Left renal pelvis (tissue), 4 donors: Measurements from ENCODE around the gene TAF6L. TPM values are rescaled to one million over a fixed set of nuclear protein-coding genes. Genes with fewer than 3 reads are reported as not detected.
"Not testable (repeated sequence)": the region's sequence is repeated elsewhere in the genome, so short reads cannot be mapped to it uniquely, and the experiment has no call there.

ENCODE experiments used
- DNase-seq, 4 donors: peaks; one replicate each; pipeline ENCODE4 v3.0.0-alpha.2; 2013; ENCODE audit warnings: low read depth in 4 of 4, low spot score in 3 of 4
- polyA plus RNA-seq, 4 donors: library from polyadenylated mRNA; unstranded; fragments of 120-200 nt; gene quantifications; one replicate each; pipeline ENCODE4 v1.2.1, GENCODE V29; 2013; ENCODE audit not compliant: insufficient read length in 4 of 4

Gene TAF6L
- 10 to 100 TPM; 19.8 to 43.2 (median 26.6) TPM for polyA plus RNA-seq

GRCh38 chr11:62771144-62772021 is at the start of gene TAF6L:
Gene TAF6L (plus strand): TSS chr11:62771396. CDS start chr11:62775784, 4,388 bp downstream.
- peak; percentile 90 to 95 (median 94) for DNase-seq

- no peak for DNase-seq
Measured at GRCh38 chr11:62721994-62722393, 49.2 kb upstream of the TAF6L start.

DNA sequence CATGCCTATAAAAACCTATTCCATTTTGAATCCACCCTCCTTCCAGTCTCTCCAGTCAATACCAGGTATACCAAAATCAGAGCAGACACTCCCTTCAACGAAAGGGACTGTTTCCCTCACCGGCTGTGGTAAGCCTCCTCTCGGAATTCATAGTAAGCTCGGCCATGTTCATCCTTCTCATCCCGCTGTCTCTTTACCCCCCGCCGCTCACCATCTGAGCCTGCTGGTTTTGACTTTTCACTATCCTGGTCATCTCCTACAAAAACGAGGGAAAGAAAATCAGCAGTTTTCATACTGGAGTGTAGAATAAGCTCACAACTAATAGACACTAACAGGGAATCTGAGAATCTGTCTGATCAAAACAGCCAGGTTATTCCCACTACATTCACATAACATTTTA is 47.0 kb upstream of the TAF6L start:
- no peak for DNase-seq

DNA sequence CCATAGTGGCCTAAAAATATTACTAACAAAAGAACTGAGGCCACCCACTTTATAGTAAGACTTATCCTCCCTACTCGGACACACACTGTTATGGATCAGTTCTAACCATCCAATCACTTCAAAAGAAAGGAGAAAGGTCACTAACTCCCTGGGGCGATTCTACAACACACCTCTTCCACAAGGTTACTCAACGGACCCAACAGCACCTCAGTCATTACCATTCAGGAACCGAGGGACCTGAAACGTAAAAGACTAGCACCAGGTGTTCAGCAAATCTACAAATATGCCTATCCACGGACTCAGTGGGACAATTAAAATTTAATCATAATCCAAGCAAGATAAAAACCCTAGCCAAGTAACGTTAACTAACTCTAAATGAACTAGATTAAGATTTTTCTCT is 45.5 kb upstream of the TAF6L start:
- no peak for DNase-seq

GRCh38 chr11:62726156-62726914 is 44.9 kb upstream of the TAF6L start:
- no peak for DNase-seq

GRCh38 chr11:62726915-62727164 is 44.4 kb upstream of the TAF6L start:
- no peak for DNase-seq

DNA sequence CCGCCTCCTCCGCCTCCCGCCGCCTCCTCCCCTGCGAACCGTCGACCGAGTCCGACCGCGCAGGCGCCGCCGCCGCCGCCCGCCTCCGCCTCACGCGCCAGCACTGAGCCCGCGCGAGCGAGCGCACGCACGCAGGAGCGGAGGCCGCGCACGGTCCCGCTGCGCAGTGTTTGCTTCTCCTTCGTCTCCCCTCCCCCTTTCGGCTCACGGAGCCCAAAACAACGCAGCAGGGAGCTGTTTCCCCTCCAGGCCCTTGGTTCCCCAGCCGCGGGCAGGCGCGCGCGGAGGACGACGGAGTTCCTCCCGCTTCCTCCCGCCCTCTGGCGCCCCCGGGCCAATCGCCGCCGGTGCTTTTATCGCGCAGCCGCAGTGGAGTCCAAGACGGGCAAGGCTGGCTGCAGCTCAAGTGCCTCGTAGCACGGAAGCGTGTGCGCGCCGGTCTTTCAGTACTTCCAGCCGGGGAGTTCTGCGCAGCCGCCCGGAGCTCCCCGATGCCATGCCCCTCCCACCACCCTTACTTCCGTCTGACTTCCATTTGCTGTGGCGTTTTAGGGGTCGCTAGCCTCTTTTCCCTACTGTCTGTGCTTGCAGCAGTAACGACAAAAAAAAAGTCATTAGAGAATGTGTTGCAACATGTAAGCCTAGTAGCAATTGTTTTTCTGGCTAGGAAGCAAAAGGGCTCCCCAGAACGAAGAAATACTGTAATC is 43.9 kb upstream of the TAF6L start, which contains the start of gene HNRNPUL2:
Gene HNRNPUL2, minus strand, starts transcription at position 293 of the 707 bp plus-strand sequence. CDS start 301 bp downstream, outside the sequence.
- DNase-seq, result peak; percentile 93 to 98 (median 98)

DNA sequence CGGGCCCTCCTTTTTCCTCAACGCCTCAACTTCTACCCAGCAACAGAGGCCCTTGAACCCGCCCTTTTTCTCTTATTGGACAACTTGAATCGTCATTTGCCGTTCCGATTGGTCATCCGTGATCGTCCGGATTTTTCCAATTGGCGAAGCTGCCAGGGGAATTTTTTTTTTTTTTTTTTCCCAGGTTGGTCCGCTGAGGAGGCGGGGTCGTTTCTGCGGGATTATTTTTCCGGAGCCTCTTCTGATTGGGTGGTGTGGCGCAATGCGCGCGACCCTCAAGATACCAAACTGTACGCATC is 43.4 kb upstream of the TAF6L start:
- peak; percentile 97 to 99 (median 98) for DNase-seq

DNA sequence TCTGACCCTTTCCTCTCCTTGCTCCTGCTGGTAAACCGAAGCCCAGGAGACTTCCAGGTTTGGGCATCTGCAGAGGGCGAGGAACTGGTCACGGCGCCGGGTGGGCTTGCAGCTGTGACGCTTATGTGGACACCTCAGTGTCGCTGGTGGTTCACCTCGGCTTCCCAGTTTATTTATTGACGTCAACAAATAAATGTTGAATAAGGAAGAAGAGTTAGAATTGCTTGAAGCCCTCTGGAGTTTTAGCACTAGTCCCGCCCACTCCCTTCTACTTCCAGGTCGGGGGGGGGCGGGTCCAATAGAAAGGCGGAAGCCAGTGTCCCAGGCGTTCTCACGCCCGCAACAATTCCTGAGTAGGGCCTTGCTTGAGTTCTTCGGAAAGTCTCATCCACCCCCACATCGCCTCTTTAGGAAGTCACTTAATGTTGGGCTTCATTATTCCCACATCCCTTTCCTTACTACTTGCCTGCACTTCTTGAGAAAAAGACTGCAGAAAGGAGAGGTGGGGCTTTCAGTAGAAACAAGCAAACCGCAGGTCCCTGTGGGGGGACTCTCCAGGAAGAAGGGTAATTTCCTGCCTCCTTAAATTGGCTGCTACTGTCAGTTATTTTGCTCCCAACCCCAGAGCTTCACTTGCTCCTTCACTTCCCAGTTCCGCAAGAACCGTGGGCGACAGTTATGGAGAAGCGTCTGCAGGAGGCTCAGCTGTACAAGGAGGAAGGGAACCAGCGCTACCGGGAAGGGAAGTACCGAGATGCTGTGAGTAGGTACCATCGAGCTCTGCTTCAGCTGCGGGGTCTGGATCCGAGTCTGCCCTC is 42.8 kb upstream of the TAF6L start, which contains the start of gene TTC9C:
Gene TTC9C, plus strand, starts transcription at position 316 of the 818 bp plus-strand sequence. Its CDS starts 363 bp downstream, at position 679.
- DNase-seq, result peak in 2 of 4 donors; percentile 77 to 81

GRCh38 chr11:62730076-62730475 is 41.1 kb upstream of the TAF6L start:
- not testable (repeated sequence) for DNase-seq

GRCh38 chr11:62732830-62733229 is 38.4 kb upstream of the TAF6L start:
- no peak for DNase-seq

- DNase-seq, result no peak
Measured at GRCh38 chr11:62737196-62737595, 34.0 kb upstream of the TAF6L start.

DNA sequence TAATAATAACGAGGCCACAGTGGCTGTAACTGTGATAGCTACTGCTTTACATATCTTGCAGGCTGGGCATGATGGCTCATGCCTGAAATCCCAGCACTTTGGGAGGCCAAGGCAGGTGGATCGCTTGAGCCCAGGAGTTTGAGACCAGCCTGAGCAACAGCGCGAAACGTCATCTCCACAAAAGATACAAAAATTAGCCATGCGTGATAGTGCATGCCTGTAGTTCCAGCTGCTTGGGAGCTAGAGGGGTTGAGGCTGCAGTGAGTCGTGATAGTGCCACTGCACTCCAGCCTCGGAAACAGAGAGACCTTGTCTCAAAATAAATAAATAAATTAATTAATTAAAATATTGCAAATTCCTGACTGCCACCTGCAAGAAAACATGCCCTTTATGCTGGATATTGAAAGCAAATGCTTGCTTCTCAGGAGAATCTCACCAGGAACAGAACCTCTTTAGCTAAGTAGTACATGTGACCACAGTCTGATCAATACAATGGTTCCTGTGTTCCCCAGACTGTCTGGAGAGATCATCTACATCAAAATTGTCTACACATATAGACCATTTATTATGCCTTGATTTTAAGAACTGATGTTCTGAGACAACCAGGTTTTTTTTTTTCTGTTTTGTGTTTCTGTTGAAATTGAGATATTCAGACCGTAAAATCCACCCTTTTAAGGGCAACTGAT is 23.6 kb upstream of the TAF6L start:
- DNase-seq, result no peak

- not testable (repeated sequence) for DNase-seq
Measured at GRCh38 chr11:62749931-62750330, 21.3 kb upstream of the TAF6L start.

DNA sequence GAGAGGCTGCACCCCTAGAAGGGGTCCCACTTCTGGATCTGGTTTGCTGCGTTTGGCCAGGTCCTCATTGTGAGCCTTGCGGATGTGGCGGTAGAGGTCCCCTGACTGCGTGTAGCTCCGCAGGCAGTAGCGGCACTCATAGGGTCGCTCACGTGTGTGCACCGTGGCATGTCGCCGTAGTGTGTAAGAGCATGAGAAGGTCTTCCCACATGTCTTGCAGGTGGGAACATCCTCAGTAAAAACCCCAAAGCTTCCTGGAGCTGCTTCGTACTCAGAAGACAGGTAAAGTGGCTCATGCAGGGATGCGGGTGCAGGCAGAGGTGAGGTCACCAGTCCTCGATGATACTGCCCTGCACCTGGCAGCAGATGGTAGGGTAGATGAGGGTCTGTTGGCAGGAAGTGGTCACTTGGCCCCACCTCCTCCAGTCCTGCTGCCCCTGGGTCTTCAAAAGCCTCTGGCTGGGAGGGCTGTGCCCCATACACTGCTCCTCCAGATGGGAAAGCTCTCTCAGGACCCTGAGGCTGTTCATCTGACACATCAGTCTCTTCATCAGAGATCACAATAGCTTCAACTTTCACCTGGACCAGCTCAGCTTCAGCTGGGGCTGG is 18.9 kb upstream of the TAF6L start:
- DNase-seq, result no peak

DNA sequence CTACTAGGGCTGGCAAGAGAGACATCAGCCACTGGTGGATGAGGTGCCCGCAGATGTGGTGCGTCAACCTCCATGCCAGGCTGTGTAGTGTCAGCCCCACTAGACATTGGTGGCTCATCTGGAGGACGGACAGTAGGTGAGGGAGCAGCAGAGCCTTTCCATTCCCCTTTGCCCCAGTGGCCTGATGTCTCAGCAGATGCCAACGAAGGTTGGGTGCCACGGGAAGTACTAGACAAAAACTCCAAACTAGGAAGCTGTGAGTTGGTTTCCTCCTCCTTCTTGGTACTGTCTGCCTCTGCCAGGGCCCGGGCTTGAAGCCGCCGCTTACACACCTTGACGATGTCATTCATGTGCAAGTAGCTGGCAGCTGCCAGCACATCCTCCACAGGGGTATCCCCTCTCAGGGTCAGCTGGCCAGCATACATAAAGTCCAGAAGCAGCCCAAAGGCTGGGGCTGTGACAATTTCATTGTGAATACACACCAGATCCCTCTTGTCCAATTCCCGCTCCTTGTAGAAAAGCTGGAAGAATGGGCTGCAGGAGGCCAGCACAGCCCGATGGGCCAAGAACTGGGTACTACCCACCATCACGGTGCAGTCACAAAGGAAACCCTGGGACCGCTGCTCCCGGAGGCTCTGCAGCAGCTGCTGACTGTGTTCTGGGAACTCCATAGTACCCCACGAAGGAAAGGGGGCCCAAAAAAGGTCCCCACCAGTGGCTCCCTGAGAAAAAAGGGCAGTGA is 18.0 kb upstream of the TAF6L start:
- no peak for DNase-seq

- peak; percentile 97 to 98 (median 98) for DNase-seq
Measured at GRCh38 chr11:62753736-62754603, 17.2 kb upstream of the TAF6L start, which contains the start of gene ZBTB3. Gene ZBTB3 (minus strand): TSS chr11:62754160. CDS start chr11:62753664, 496 bp downstream.
